Naive thymus-derived CD4-positive, alpha-beta T cell (primary cell): ENCODE results near the gene PPFIA1. TPM values are rescaled to one million over a fixed set of nuclear protein-coding genes. Genes with fewer than 3 reads are reported as not detected.

Experiments used
- ATAC-seq: fragments of 150-1000 bp; cut with Tn5 transposase; 2 replicates; pipeline ENCODE4 v1.10.0; 2021; ENCODE audit warnings: mild to moderate bottlenecking, moderate library complexity
- CTCF ChIA-PET: fragments of 350-600 bp; sonication (Branson Sonifier 250); formaldehyde crosslinking; loops from one replicate; lab custom pipeline; 2021; ENCODE audit warnings: antibody characterized with exemption; lab: Charles Lee
- POLR2A ChIA-PET: fragments of 350-600 bp; sonication (Branson Sonifier 250); formaldehyde crosslinking; loops from one replicate; lab custom pipeline; 2021; ENCODE audit warnings: antibody characterized with exemption, inconsistent platforms; lab: Charles Lee
- DNase-seq, 9 donors: peaks; one replicate each; pipeline versions ENCODE4 v3.0.0 to v3.0.0-alpha.2; 2020 to 2022; ENCODE audit warnings: mixed read lengths in 1 of 9
- H3K27ac ChIP-seq: one replicate; pipeline ENCODE4 v1.7.0; 2013; ENCODE audit warnings: mild to moderate bottlenecking, low read depth, low read length, moderate library complexity
- H3K27me3 ChIP-seq, 2 donors: one replicate each; pipeline ENCODE4 v1.7.0; 2013; ENCODE audit warnings: low read length in 2 of 2, mild to moderate bottlenecking in 2 of 2, moderate library complexity in 2 of 2; ENCODE audit not compliant: control insufficient read depth in 2 of 2, insufficient read depth in 2 of 2
- H3K36me3 ChIP-seq, 3 experiments: 1 replicate in 2 of 3; 2 replicates in 1 of 3; pipeline ENCODE4 v1.7.0; 2013; ENCODE audit warnings: low read length in 3 of 3, mild to moderate bottlenecking in 3 of 3, moderate library complexity in 1 of 3; ENCODE audit not compliant: insufficient read depth in 3 of 3, control insufficient read depth in 2 of 3
- H3K4me1 ChIP-seq, 2 donors: one replicate each; pipeline ENCODE4 v1.7.0; 2013; ENCODE audit warnings: low read length in 2 of 2, mild to moderate bottlenecking in 2 of 2, moderate library complexity in 1 of 2; ENCODE audit not compliant: control insufficient read depth in 2 of 2, insufficient read depth in 2 of 2
- H3K4me3 ChIP-seq: 2 replicates; pipeline ENCODE4 v1.7.0; 2013; ENCODE audit warnings: mild to moderate bottlenecking, low read length
- H3K9me3 ChIP-seq, 3 experiments: 1 replicate in 2 of 3; 2 replicates in 1 of 3; pipeline ENCODE4 v1.7.0; 2013; ENCODE audit warnings: low read length in 3 of 3; ENCODE audit not compliant: control insufficient read depth in 2 of 3
- H3K27ac Mint-ChIP-seq, 9 donors: one replicate each; pipeline ENCODE4 v1.8.0; 2020 to 2022; ENCODE audit warnings: mixed read lengths in 9 of 9, mild to moderate bottlenecking in 8 of 9, moderate library complexity in 5 of 9, inconsistent platforms in 2 of 9
- H3K27me3 Mint-ChIP-seq, 5 donors: one replicate each; pipeline ENCODE4 v1.8.0; 2021 to 2022; ENCODE audit warnings: mixed read lengths in 5 of 5, mild to moderate bottlenecking in 1 of 5
- H3K36me3 Mint-ChIP-seq, 5 donors: one replicate each; pipeline ENCODE4 v1.8.0; 2020 to 2022; ENCODE audit warnings: mixed read lengths in 5 of 5, mild to moderate bottlenecking in 3 of 5, inconsistent platforms in 1 of 5
- H3K4me1 Mint-ChIP-seq, 7 donors: one replicate each; pipeline ENCODE4 v1.8.0; 2020 to 2022; ENCODE audit warnings: mixed read lengths in 7 of 7, mild to moderate bottlenecking in 3 of 7, inconsistent platforms in 1 of 7
- H3K4me3 Mint-ChIP-seq, 10 donors: one replicate each; pipeline ENCODE4 v1.8.0; 2020 to 2022; ENCODE audit warnings: mild to moderate bottlenecking in 10 of 10, mixed read lengths in 10 of 10, moderate library complexity in 6 of 10, inconsistent platforms in 2 of 10
- H3K9me3 Mint-ChIP-seq, 11 donors: one replicate each; pipeline ENCODE4 v1.8.0; 2020 to 2022; ENCODE audit warnings: mixed read lengths in 11 of 11, mild to moderate bottlenecking in 4 of 11, inconsistent platforms in 1 of 11, moderate library complexity in 1 of 11
- intact Hi-C, 2 donors: fragments of 100-400 bp; cut with micrococcal nuclease; formaldehyde crosslinking; loops; one replicate each; pipeline ENCODE4 v1.15.1; 2023
- polyA plus RNA-seq, 2 donors: library from polyadenylated mRNA; unstranded; fragments of 300-500 nt; fragmentation: Illumina TruSeq; gene quantifications; one replicate each; pipeline ENCODE4 v1.2.3, GENCODE V29; 2021
- total RNA-seq, 6 experiments: library from RNA in 5 of 6; stranded (reverse) in 5 of 6; gene quantifications; 1 replicate in 5 of 6; 2 replicates in 1 of 6; pipeline ENCODE4 v1.2.3 and lab custom pipeline; 2021 to 2026

The PPFIA1 gene
- total and polyA plus RNA-seq, 7 experiments from 2014 or later: 14.3 to 71.0 (median 46.0) TPM

DNA sequence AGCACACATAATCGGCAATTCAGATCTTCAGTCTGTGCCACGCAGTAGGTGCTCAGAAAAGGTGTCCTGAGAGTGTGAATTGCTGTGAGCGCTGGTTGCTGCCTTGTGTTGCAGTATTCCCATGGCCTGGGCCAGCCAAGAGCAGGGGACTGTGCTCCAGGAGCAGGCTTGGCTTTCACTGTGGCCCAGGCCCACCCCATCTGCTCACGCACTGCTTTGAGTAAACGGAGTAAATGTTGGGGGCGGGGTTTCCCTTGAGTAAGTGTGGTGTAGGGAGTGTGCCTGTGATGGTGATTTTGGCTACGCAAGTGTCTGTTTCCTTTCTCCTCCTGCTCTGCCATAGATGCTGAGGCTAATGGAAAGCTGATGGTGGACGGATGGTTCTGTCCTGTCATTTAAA lies 130.2 kb downstream of the PPFIA1 start:
- ChIA-PET POLR2A (no interaction called here), CTCF (interaction anchor here (0.6 kb wide), 1 partner anchor 21 kb away, joined by 4 read pairs; no protein-coding TSS in a partner anchor)
- intact Hi-C loops: no loop called here
- Histone ChIP-seq H3K27me3 (no peaks in the 10 kb centered on the region), H3K36me3 (no peaks in the 10 kb centered on the region), H3K4me1 (peaks cover 9% of the 10 kb centered on the region in 2 donors), H3K27ac (no peak overlapping the region), H3K9me3 (no peaks in the 10 kb centered on the region), H3K4me3 (no peak overlapping the region)
- Mint-ChIP-seq H3K4me3 (peak overlapping the region in 2 of 10 donors; percentile 9 to 56), H3K9me3 (peaks cover 0 to 2% (median 0%) of the 10 kb centered on the region in 11 donors), H3K27ac (no peak overlapping the region), H3K36me3 (peaks cover 0 to 3% (median 0%) of the 10 kb centered on the region in 5 donors), H3K4me1 (peaks cover 11 to 25% (median 12%) of the 10 kb centered on the region in 7 donors), H3K27me3 (peaks cover 10 to 78% (median 12%) of the 10 kb centered on the region in 5 donors)
- no peak for ATAC-seq
- no peak for DNase-seq

DNA sequence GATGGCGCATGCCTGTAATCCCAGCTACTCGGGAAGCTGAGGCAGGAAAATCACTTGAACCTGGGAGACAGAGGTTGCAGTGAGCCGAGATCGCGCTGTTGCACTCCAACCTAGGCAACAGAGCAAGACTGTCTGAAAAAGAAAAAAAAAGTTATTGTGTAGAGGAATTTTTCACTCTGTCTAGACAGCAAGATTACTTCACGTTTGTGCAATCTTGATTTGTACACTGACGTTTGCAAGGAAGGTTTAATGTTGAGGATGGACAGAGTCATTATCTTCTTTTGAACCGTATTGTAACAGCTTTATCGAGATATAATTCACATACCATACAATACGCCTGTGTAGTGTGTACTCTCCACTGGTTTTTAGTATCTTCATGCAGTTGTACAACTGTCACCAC lies 131.5 kb downstream of the PPFIA1 start:
- no peak for DNase-seq
- peaks cover 0 to 2% (median 0%) of the 10 kb centered on the region in 11 donors for H3K9me3 Mint-ChIP-seq
- Histone ChIP-seq H3K4me3 (no peak overlapping the region), H3K27ac (no peak overlapping the region), H3K27me3 (no peaks in the 10 kb centered on the region), H3K9me3 (no peaks in the 10 kb centered on the region), H3K4me1 (peaks cover 9% of the 10 kb centered on the region in 2 donors), H3K36me3 (no peaks in the 10 kb centered on the region)
- no peak overlapping the region for H3K4me3 Mint-ChIP-seq
- H3K27ac Mint-ChIP-seq: no peak overlapping the region
- ATAC-seq: no peak
- peaks cover 10 to 76% (median 11%) of the 10 kb centered on the region in 5 donors for H3K27me3 Mint-ChIP-seq
- peaks cover 0 to 3% (median 0%) of the 10 kb centered on the region in 5 donors for H3K36me3 Mint-ChIP-seq
- POLR2A ChIA-PET: no interaction called here
- CTCF ChIA-PET: interaction anchor here (0.7 kb wide), 1 partner anchor 9 kb away, joined by 3 read pairs; no protein-coding TSS in a partner anchor
- intact Hi-C loops: no loop called here
- peaks cover 11 to 24% (median 11%) of the 10 kb centered on the region in 7 donors for H3K4me1 Mint-ChIP-seq

DNA sequence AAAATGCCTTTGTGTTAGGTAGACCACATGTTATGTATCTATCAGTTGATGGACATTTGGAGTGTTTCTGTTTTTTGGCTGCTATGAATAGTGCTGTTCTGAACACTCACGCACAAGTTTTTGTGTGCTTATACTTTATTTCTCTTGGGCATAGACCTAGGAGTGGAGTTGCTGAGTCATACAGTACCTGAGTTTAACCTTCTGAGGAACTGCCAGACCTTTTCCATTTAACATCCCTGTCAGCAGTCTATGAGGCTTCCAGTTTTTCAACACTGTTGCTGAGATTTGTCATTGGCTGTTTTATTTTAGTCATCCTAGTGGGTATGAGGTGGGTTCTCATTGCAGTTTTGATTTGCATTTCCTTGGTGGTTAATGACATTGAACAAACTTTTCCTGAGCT lies 132.2 kb downstream of the PPFIA1 start:
- no peak overlapping the region for H3K4me3 ChIP-seq
- H3K27me3 ChIP-seq: no peaks in the 10 kb centered on the region
- ATAC-seq (no peak), DNase-seq (no peak)
- H3K4me1 ChIP-seq: peaks cover 2 to 3% of the 10 kb centered on the region in 2 donors
- H3K36me3 Mint-ChIP-seq: peaks cover 0 to 5% (median 0%) of the 10 kb centered on the region in 5 donors
- intact Hi-C loops: no loop called here
- ChIA-PET CTCF (no interaction called here), POLR2A (no interaction called here)
- no peak overlapping the region for H3K4me3 Mint-ChIP-seq
- H3K9me3 Mint-ChIP-seq: peaks cover 0 to 2% (median 0%) of the 10 kb centered on the region in 11 donors
- H3K27ac Mint-ChIP-seq: no peak overlapping the region
- H3K9me3 ChIP-seq: no peaks in the 10 kb centered on the region
- no peak overlapping the region for H3K27ac ChIP-seq
- peaks cover 4 to 21% (median 5%) of the 10 kb centered on the region in 7 donors for H3K4me1 Mint-ChIP-seq
- H3K27me3 Mint-ChIP-seq: peaks cover 3 to 74% (median 4%) of the 10 kb centered on the region in 5 donors
- H3K36me3 ChIP-seq: no peaks in the 10 kb centered on the region

DNA sequence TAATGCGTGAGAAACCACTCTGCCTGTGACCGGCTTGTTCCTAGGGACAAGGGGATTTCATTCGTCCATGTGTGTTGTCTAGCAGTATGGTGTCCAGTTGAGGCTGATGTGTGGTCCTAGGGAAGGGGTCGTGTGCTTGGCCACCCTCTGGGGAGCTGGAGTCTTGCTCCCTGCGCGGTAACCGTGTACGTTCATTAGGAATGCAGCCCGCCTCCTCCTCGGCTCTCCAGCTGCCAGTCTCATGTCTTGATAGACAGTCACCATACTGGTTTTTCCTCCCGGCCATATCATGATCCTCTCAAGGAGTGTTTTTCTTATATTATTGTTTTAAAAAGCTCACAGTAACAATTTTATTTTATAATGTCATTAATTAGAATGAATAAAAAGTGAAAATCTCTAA lies 133.8 kb downstream of the PPFIA1 start:
- peaks cover 0 to 67% (median 0%) of the 10 kb centered on the region in 5 donors for H3K27me3 Mint-ChIP-seq
- H3K4me3 Mint-ChIP-seq: no peak overlapping the region
- H3K9me3 ChIP-seq: no peaks in the 10 kb centered on the region
- no peaks in the 10 kb centered on the region for H3K36me3 ChIP-seq
- DNase-seq (no peak), ATAC-seq (no peak)
- no peak overlapping the region for H3K27ac Mint-ChIP-seq
- ChIA-PET CTCF (no interaction called here), POLR2A (no interaction called here)
- H3K9me3 Mint-ChIP-seq: no peaks in the 10 kb centered on the region
- intact Hi-C loops: no loop called here
- H3K4me1 Mint-ChIP-seq: peaks cover 0 to 25% (median 0%) of the 10 kb centered on the region in 7 donors
- peaks cover 0 to 5% (median 0%) of the 10 kb centered on the region in 5 donors for H3K36me3 Mint-ChIP-seq
- no peak overlapping the region for H3K27ac ChIP-seq
- no peaks in the 10 kb centered on the region for H3K27me3 ChIP-seq
- H3K4me1 ChIP-seq: no peaks in the 10 kb centered on the region
- no peak overlapping the region for H3K4me3 ChIP-seq

DNA sequence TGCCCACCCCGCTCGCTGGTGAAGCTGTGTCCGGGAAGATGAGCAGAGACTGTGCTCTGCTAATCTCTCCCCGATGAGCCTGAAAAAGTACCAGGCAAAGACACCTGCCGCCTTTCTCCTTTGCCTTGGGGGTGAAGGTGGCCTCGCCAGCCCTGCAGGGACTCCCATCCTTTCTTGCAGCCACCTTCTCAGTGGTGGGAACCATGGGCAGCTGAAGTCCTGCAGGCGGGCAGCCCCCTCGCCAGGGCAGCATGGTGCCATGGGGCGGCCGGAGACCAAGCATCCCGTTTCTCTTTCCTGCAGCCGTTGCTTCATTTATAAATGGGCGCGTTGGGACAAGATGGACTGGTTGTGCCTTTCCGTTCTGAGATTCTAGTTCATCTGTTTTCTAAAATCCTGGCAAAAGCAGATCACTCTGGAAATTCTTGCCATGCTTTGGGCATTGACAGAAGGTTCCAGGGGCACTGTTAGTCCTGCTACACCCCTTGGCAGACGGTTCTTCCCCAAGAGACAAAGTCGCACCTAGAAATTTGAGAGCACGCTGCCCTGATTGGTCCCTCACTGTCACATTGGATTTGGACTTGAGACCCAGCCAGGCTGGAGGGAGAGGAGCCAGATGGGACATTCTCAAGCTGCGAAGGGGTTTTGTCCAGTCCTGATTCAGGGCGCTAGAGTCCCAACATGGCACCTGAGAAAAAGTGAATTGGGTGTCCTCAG lies 135.3 kb downstream of the PPFIA1 start:
- POLR2A ChIA-PET: no interaction called here
- H3K36me3 ChIP-seq: no peaks in the 10 kb centered on the region
- no peaks in the 10 kb centered on the region for H3K27me3 ChIP-seq
- Mint-ChIP-seq H3K9me3 (no peaks in the 10 kb centered on the region), H3K4me3 (no peak overlapping the region), H3K27ac (no peak overlapping the region), H3K36me3 (peaks cover 0 to 9% (median 0%) of the 10 kb centered on the region in 5 donors), H3K4me1 (peaks cover 0 to 21% (median 0%) of the 10 kb centered on the region in 7 donors), H3K27me3 (peaks cover 0 to 65% (median 0%) of the 10 kb centered on the region in 5 donors)
- H3K9me3 ChIP-seq: no peaks in the 10 kb centered on the region
- no peak overlapping the region for H3K27ac ChIP-seq
- H3K4me3 ChIP-seq: no peak overlapping the region
- H3K4me1 ChIP-seq: no peaks in the 10 kb centered on the region
- DNase-seq (no peak), ATAC-seq (no peak)
- intact Hi-C loops: no loop called here
- CTCF ChIA-PET: no interaction called here

DNA sequence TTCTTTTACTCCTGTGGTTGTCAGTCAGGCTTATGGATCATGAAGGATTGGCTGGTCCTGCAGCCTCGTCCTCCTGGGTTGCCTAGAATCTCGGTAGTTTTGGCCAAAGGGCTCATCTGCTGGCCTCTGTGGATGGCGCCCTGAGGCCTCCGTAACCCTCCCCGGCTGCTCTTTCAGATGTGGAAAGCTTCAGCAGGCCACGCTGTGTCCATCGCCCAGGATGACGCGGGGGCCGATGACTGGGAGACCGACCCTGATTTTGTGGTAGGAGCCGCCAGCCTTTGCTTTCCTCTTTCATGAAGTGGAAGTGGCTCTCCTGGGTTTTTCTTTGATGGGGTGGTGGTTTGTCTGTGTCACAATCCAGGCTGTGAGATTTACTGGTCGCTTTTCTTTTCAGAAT lies 136.6 kb downstream of the PPFIA1 start:
- CTCF ChIA-PET: no interaction called here
- peak overlapping the region in 1 of 9 donors; percentile 46 for H3K27ac Mint-ChIP-seq
- Histone ChIP-seq H3K27me3 (no peaks in the 10 kb centered on the region), H3K36me3 (no peaks in the 10 kb centered on the region), H3K27ac (no peak overlapping the region), H3K4me3 (no peak overlapping the region), H3K9me3 (no peaks in the 10 kb centered on the region), H3K4me1 (no peaks in the 10 kb centered on the region)
- H3K36me3 Mint-ChIP-seq: peaks cover 0 to 9% (median 0%) of the 10 kb centered on the region in 5 donors
- no peak for DNase-seq
- H3K9me3 Mint-ChIP-seq: no peaks in the 10 kb centered on the region
- ATAC-seq: no peak
- H3K4me3 Mint-ChIP-seq: no peak overlapping the region
- intact Hi-C loops: no loop called here
- POLR2A ChIA-PET: no interaction called here
- H3K27me3 Mint-ChIP-seq: peaks cover 0 to 58% (median 0%) of the 10 kb centered on the region in 5 donors
- peaks cover 0 to 21% (median 0%) of the 10 kb centered on the region in 7 donors for H3K4me1 Mint-ChIP-seq
